PC-9 (cell line): Measurements from ENCODE around the gene VAV2.

Experiments used
- CTCF ChIP-seq: fragments of 200-600 bp; sonication (generic); conservative IDR thresholded peaks from 2 replicates; pipeline ENCODE4 v1.6.1; 2017; ENCODE audit warnings: mixed run types, antibody characterized with exemption, mild to moderate bottlenecking, moderate library complexity
- EZH2 ChIP-seq: fragments of 200-600 bp; sonication (generic); IDR thresholded peaks from 2 replicates; pipeline ENCODE4 v1.8.0; 2017; ENCODE audit warnings: antibody characterized with exemption, low read depth

- no peak for TF ChIP-seq EZH2
- TF ChIP-seq CTCF: no peak
These were observed 45.5 kb upstream of the VAV2 start for GRCh38 chr9:134037641-134038040.
